HG03064 (cell line): ENCODE results near the gene MRPS10.

Experiments
- ATAC-seq: cut with Tn5 transposase; IDR thresholded peaks from one replicate; pipeline ENCODE4 v1.9.1; 2021; ENCODE audit warnings: low read depth; ENCODE audit not compliant: unreplicated experiment

Gene MRPS10

GRCh38 chr6:42217519-42218367, at the start of gene MRPS10:
TSS of gene MRPS10 (minus strand) at chr6:42217861. CDS start at chr6:42217849, 12 bp downstream.
- peak; percentile 72 for ATAC-seq

- ATAC-seq = no peak
Measured at GRCh38 chr6:42266538-42266937, 48.9 kb upstream of the MRPS10 start.

DNA sequence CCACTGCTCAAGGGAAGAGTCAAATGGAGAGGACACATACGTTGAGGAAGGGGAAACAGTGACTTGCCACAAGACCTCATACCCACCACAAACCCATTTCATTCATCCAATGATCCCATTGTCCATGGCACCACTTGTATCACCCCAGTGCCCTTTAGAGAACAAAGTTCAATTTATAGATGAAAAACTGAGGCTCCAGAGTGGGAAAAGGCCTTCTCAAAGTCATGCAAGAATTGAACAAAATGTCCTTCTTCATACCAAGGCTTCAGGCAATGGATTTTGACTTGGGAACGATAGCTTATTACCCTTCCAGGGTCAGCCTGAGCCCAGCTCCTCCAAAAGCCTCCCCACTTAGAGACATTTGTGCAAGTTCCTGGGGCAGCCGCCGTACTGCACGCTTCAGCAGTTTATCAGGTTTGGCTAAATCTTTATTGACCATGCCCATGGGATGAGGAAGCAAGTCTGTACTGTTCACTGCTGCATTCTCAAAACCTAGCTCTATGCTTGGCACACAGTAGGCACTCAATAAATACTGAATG, 47.3 kb upstream of the MRPS10 start:
- no peak for ATAC-seq

- no peak for ATAC-seq
Measured at GRCh38 chr6:42264162-42264851, 46.6 kb upstream of the MRPS10 start.

GRCh38 chr6:42263165-42263728, 45.6 kb upstream of the MRPS10 start:
- no peak for ATAC-seq

GRCh38 chr6:42260972-42261371, 43.3 kb upstream of the MRPS10 start:
- ATAC-seq = no peak

DNA sequence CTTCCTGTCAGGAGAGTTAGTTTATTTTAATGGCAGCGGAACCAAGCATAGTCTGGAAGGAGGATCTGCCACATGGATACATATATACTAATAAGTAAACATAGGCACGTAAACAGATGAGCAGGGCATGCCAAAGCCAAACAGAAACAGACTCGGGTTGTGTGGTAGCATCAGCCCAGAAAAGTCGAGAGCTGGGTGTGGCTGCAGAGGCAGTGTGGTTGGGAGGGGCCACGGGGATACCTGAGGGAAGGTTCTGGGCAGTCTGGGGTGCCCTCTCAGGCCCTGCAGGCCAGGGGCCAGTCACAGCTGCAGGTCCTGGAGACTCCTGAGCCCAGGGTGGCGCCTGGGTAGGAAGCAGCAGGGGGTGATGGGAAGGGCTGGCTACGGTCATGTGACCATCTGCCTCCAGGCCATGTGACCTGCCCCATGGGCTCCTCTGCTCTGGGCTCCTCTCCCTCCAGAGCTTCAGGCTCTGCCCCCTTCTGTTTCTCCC, 42.8 kb upstream of the MRPS10 start:
- ATAC-seq = no peak

DNA sequence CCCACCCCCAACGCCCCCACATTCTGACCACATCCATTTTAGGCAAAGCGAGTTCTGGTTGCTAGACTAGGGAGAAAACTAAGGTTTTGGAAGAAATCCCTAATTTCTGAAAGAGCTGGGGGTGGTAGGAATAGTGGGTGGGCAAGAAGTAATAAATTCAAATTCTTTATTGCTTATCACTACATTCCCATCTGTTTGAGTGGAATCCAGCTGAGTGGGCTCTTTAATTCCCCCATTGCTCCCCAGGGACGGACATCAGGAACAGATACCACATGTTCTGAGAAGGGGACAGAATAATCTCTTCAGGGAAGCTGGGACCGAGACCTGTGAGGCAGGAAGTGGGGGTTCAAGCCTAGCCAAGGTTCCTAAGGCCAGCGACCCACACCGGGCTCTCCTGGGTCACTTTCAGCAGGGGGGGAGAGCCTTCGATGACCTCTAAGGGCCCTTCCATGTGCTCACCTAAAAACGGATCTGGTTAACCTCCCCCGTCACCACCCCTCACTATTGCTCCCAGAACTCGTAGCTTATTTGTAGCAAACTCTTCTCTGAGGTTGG, 42.3 kb upstream of the MRPS10 start:
- no peak for ATAC-seq

- ATAC-seq = no peak
Measured at GRCh38 chr6:42259286-42259685, 41.6 kb upstream of the MRPS10 start.

DNA sequence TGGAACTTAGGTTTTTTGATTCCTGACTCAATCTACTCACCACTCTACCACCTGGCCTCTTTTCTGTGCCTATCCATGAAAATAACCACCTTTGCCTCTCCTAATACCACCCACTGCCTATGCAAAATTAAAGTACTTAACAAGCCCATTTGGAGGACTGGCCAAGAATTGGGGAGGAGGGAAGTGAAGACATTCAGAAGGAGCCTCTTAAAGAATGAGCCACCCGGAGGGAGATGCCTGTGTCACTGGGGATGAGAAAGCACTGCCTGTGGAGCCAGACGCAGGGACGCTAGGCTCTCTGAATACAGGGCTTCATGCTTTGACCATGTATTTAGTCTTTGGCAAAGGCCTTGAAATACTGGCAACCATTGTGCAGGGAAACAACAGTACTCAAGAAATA, 40.0 kb upstream of the MRPS10 start:
- no peak for ATAC-seq

GRCh38 chr6:42257063-42257462, 39.4 kb upstream of the MRPS10 start:
- no peak for ATAC-seq

GRCh38 chr6:42255050-42255449, 37.4 kb upstream of the MRPS10 start:
- ATAC-seq = no peak

DNA sequence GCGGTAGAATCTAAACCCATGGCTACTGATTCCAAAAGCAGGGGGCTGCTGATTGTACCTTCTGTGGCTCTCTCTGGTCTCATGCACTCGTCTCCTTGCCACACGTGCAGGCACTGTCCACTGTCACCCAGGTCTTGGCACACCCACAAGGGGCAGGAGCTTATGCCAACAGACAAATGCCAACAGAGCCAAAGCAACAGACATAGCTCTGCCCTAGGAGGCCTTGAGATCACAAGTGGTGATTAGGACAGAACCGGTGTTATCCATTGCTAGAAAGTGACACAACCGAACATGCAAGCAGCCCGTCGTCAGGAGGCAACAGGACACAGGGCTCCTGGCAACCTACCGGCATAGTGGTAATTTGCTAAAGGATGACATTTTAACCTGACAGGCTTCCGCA, 36.8 kb upstream of the MRPS10 start:
- ATAC-seq = no peak

DNA sequence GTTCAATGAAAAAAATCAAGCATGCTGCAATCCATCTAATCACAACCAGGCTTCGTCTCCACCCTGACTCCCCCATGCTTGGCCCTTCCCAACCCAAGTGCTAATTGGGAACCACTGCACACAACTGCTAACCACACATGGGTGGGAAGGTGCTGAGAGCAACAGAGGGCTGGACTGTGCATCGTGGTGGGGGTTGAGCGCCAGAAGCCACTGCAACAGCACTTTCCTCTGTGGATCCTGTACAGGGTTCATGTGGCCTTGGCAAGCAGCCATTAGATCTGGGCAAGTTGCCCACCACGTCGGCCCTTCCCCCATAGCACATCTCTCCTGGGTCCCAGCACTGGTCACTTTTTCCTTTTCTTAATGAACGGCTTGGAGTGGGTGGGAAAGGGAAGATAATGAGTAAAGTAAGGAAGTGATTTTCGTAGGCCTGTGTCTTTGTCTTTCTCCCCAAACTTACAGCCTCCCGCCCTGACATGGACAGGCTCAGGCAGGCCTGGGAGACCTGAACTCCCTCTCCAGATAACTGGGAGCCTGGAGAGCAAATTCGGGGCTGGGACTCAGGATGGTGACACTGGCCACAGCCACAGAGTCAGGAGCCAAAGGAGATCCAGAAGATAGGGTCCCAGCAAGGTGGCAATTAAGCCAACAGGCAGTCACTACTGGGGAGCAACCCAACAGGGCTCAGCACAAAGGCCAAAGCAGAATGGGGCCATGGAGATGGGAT, 34.4 kb upstream of the MRPS10 start:
- ATAC-seq = no peak

DNA sequence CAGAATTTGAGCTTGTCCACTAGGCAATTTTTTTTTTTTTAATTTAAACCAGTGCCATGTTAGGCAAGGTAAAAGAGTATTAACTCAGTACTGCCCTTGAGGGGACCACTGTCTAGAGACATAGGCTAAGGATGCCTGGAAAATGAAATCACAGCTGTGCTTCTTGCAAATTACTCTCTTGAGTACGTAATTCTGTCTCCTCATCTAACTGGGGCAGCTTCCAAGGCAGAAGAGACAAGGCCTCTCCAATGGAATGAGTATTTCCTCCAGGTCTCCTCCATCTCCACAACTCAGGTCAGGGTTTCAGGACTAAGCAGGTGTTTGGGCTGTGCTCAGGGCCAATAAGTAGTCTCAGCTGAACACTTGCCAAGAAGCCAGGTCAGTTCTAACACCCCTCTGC, 33.8 kb upstream of the MRPS10 start:
- ATAC-seq = no peak

DNA sequence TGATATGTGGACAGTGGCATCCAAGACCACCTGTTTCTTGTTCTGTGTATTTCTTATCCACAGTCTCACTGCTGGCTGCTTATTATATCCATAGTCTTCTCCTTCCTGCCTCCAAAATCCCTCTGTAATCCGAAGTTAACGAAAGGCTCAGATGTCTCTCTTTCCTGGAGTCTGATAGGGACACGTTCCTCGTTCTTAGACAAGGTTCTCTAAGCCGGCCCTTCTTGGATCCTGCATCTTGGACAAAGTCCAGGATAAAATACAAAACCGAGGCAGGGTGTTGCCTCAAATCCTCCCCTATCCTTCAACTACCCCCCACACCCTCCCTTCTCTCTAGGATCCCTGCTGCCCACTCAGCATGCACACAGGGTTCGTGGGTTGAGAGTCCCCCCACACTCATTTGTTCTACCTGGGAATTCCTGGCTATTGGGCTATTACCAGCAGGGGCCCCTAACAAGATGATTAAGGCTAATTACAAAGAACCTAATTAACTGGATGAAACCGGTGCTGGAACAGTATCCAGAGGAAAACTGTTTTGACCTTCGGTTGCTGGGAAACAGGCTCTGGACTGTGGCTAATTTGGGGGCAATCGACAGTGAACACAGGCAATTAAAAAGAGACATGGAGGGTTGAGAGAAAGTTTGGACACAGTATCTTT, 32.7 kb upstream of the MRPS10 start:
- no peak for ATAC-seq

DNA sequence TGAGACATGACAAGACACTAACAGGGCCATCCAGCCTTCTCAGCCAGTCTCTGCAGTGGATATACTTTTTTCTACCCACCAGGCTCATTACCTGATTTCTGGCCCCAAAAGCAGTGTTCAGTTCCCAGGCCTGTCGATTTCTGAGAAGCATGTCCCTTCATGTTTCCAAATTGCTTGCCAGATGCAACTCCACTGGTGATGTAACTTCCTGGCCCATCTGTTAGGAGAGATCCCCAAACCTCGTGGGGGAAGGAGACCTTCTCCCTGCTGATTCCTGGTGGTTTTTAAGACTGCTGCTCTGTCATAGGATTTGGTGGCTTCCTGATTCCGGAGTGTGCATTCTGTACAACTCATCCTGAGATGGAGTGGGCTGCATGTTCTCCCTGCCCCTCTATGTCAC, 31.6 kb upstream of the MRPS10 start:
- no peak for ATAC-seq

DNA sequence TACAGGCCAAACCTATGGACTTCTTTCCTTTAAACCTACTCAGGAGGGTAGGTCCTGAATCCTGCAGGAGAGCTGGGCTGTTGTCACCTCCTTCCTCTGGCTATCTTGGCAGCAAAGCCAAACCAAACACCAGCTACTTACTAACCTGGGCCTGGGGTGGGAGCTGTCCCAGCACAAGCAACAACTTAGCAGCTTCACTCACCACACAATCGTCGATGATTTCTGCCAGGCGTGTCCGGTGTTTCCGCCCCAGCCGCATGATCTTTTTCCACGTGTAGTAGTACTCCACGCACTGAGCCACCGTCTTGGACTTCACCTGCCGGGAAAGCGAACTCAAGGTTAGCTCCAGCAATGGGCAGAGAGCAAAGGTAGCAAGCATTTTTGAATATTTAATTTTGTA, 25.4 kb upstream of the MRPS10 start:
- ATAC-seq = no peak

DNA sequence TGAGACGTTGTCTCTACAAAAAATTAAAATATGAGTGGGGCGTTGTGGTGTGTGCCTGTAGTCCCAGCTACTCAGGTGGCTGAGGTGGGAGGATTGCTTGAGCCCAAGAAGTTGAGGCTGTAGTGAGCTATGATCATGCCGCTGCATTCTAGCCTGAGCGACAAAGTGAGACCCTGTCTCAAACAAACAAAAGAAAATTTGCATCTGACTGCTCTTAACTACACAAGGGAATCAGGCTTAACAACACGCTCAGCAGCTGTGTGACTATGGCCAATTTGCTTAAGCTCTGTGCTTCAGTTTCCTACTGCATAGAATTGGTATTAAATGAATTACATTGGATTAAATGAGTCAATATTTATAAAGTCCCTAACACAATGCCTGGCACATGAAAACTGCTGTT, 24.3 kb upstream of the MRPS10 start:
- ATAC-seq = no peak
